Motor neuron (in vitro differentiated cells): ENCODE results near the gene GPR15LG. TPM values are rescaled to one million over a fixed set of nuclear protein-coding genes. Genes with fewer than 3 reads are reported as not detected.

ENCODE experiments used
- ATAC-seq, 8 experiments: fragments of 200-7000 bp; cut with Tn5 transposase; replicated peaks in 6 of 8; 2 replicates each; pipeline ENCODE4 v1.8.0; 2021; ENCODE audit warnings: mild to moderate bottlenecking in 8 of 8, moderate library complexity in 8 of 8
- H3K27ac ChIP-seq, 2 donors: fragments of 250-450 bp; sonication (Bioruptor Pico); 2 replicates each; pipeline ENCODE4 v1.9.0; 2021; ENCODE audit warnings: antibody characterized with exemption in 2 of 2, mild to moderate bottlenecking in 2 of 2, moderate library complexity in 1 of 2
- H3K4me1 ChIP-seq, 2 donors: fragments of 250-450 bp; sonication (Bioruptor Pico); replicated peaks in 1 of 2; 2 replicates each; pipeline ENCODE4 v1.6.1; 2021; ENCODE audit warnings: antibody characterized with exemption in 2 of 2, mild to moderate bottlenecking in 2 of 2, moderate library complexity in 1 of 2
- H3K4me3 ChIP-seq, 5 donors: fragments of 250-450 bp; sonication (Bioruptor Pico); 2 replicates each; pipeline ENCODE4 v1.9.0; 2021; ENCODE audit warnings: antibody characterized with exemption in 5 of 5, mild to moderate bottlenecking in 5 of 5, moderate library complexity in 4 of 5
- WGBS, 10 experiments: fragments of 450-650 bp; shearing (Covaris generic); methylation state at CpG; one replicate each; pipeline ENCODE4 v1.0.0; 2022; 5-methylcytosine and 5-hydroxymethylcytosine counted together
- in situ Hi-C, 9 experiments: fragments of 400-800 bp; cut with MboI; loops; one replicate each; pipeline ENCODE4 v1.15.0; 2021; ENCODE audit warnings: low sequenced_read_pairs in 9 of 9, low pct_unique_long_range_greater_than_20kb in 2 of 9; ENCODE audit not compliant: unreplicated experiment in 9 of 9
- total RNA-seq, 8 experiments: library from RNA; unstranded; fragments of 300-600 nt; gene quantifications; 2 replicates each; pipeline versions ENCODE4 v1.2.3 to v1.2.4, GENCODE V29; 2022

GPR15LG gene
- total RNA-seq, 8 experiments from 2014 or later = 2.1 TPM; not detected in 7

DNA sequence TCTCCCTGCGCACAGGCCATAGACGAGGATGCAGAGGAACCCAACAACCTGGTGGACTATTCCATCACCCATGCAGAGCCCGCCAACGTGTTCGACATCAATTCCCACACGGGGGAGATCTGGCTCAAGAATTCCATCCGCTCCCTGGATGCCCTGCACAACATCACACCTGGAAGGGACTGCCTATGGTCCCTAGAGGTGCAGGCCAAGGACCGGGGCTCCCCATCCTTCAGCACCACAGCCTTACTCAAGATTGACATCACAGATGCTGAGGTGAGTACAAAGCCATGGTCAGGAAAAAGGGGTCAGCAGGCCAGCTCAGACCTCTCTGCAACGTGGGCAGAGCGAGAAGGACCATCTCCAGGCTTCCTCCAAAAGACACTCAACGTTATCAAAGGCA is 39.5 kb downstream of the GPR15LG start:
- no peak overlapping the region for H3K27ac ChIP-seq
- no peaks in the 10 kb centered on the region for H3K4me1 ChIP-seq
- 52 to 100% (median 83%) methylated on average over 3 to 7 of the region's 11 CpGs; no CpG with 5 or more reads in 3 of the 10 experiments for WGBS, 10 experiments
- no peak overlapping the region for H3K4me3 ChIP-seq
- no peak for ATAC-seq
- in situ Hi-C loops = no loop called here

DNA sequence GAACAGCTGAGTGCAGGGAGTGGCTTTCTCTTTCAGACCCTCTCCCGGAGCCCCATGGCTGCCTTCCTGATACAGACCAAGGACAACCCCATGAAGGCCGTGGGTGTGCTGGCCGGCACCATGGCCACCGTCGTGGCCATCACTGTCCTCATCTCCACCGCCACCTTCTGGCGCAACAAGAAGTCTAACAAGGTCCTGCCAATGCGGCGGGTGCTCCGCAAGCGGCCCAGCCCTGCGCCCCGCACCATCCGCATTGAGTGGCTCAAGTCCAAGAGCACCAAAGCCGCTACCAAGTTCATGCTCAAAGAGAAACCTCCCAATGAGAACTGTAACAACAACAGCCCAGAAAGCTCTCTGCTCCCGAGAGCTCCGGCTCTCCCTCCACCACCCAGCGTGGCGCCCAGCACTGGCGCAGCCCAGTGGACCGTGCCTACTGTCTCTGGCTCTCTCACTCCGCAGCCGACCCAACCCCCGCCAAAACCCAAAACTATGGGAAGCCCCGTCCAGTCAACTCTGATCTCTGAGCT is 40.5 kb downstream of the GPR15LG start:
- ATAC-seq = peak in 1 of 8 experiments; percentile 11
- H3K4me3 ChIP-seq = no peak overlapping the region
- in situ Hi-C loops = no loop called here
- WGBS, 10 experiments = 36 to 100% (median 100%) methylated on average over 1 to 9 of the region's 25 CpGs; no CpG with 5 or more reads in 5 of the 10 experiments
- no peak overlapping the region for H3K27ac ChIP-seq
- H3K4me1 ChIP-seq = no peaks in the 10 kb centered on the region

DNA sequence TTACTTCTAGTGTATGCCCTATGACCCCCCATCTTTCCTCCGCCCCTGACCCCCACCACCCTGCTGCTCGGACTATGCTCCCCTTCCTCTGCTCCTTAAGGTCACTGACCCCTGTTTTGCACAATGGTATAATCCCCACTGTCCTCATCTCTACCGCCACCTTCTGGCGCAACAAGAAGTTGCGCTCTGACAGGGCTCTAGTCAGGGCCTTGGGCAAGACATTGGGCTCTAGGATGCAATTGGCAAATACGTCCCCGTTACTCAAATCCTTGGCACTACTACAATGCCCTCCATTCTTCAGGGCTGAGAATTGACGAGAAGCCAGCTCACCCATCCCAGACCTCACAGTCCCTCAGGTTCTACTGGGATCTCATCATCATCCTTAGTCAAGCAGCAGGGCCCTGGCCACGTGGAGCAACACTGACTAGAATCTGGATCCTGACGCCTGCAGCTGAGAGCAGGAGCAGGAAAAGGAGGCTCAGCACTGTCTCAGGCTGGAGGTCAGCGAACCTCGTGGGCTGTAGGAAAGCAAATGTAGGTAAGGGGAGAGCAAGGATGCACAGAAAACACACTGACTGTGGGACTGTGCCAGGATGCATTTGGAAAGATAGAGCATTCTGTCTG is 41.1 kb downstream of the GPR15LG start:
- in situ Hi-C loops = no loop called here
- Histone ChIP-seq H3K4me3 (no peak overlapping the region), H3K4me1 (no peaks in the 10 kb centered on the region), H3K27ac (no peak overlapping the region)
- ATAC-seq = peak in 2 of 8 experiments; percentile 7 to 52
- 45 to 95% (median 80%) methylated on average over 1 to 8 of the region's 12 CpGs; no CpG with 5 or more reads in 3 of the 10 experiments for WGBS, 10 experiments

DNA sequence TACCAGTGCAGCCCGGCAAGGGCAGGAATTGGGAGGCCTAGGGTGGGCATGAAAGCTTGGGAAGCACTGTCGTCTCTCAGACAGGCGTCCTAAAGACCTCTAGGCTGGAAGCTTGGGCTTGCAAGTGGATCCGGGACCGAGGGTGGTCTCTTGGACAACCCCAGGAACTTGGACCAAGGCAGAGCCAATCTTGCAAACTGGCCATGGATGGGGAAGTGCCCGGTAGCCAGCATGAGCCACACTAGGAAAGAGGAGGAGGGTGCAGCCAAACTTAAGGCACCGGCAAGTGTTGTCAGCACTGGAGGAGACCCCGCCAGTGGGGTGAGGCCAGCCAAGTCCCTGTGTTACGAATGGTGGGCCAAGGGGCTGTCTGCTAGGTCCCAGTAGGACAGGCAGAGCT is 43.2 kb downstream of the GPR15LG start:
- H3K27ac ChIP-seq = no peak overlapping the region
- in situ Hi-C loops = no loop called here
- WGBS, 10 experiments = 0 to 90% (median 52%) methylated on average over 1 to 2 of the region's 9 CpGs; no CpG with 5 or more reads in 7 of the 10 experiments

DNA sequence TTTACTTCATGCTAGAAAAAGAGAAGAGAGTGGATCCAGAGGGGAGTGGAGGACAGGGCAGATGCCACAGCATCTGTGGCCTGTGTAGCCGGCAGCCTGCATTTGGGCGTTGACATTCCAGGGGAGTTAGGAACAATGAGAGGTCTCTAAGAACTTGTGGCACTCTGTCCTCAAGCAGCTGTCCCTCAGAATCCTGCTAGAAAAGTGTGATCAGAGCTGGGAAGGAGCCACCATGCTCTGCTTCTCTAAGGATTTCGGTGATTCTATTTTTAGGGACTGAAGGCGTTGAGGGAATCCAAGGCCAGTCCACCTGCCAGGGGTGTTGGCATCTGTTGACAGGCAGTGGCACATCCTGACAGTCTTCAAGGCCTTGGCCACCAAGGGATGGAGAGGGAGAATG is 44.1 kb downstream of the GPR15LG start:
- in situ Hi-C loops = no loop called here
- WGBS, 10 experiments = 85 to 94% (median 90%) methylated on average over 2 to 4 of the region's 4 CpGs; no CpG with 5 or more reads in 5 of the 10 experiments
- no peak overlapping the region for H3K4me3 ChIP-seq
- H3K27ac ChIP-seq = no peak overlapping the region
- no peak for ATAC-seq
- H3K4me1 ChIP-seq = no peaks in the 10 kb centered on the region

More for the DNA sequence above, 43.2 kb downstream of the GPR15LG start:
- no peak for ATAC-seq
- no peak overlapping the region for H3K4me3 ChIP-seq
- H3K4me1 ChIP-seq = no peaks in the 10 kb centered on the region

DNA sequence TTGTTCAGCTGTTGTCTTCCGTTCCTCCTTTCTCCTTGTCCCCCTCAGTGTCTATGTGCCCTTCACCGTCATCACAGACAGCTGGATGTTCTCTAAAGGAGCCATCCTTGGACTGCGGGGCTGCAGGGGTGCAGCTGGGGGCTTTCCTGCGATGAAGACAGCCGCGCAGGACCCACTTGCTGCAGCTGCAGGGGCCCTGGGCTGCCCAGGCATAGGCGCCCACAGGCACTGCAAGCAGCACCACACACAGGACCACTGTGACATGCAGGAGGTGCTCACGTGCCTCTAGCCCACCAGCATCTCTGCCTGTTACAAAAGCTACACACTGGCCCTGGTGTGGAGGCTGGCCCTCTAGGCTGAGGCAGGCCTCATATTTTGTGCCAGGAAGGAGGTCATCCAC is 48.3 kb downstream of the GPR15LG start:
- ATAC-seq = no peak
- Histone ChIP-seq H3K4me1 (peaks cover 0 to 3% of the 10 kb centered on the region in 2 donors), H3K4me3 (no peak overlapping the region), H3K27ac (no peak overlapping the region)
- 13 to 96% (median 63%) methylated on average over 1 to 4 of the region's 8 CpGs; no CpG with 5 or more reads in 5 of the 10 experiments for WGBS, 10 experiments
- in situ Hi-C loops = no loop called here

DNA sequence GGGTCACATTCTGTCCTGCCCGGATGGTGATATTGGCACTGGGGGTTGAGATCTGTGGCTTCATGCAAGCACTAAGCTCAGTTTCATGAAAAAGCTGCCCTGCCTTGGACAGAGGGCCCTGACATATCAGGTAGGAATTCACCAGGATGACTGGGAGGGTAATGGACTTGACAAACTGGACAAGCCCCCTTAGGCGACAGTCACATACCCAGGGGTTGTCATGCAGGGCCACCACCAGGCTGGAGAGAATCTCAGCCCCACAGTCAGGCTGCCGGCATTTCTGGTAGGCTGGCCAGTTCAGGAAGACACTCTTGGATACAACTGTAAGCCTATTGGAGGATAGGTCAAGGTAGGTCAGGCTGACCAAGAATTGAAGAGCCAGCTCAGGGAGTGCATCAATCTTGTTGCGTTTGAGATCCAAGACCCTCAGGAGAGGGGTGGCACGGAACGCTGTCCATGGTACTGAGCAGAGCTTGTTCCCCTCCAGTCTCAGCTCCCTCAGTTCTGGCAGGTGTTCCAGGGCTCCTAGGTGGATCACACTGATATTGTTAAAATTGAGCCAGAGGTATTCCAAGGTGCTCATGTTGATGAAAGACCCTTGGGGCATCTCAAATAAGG is 50.9 kb downstream of the GPR15LG start:
- in situ Hi-C loops = no loop called here
- no peak overlapping the region for H3K27ac ChIP-seq
- H3K4me3 ChIP-seq = no peak overlapping the region
- ATAC-seq = peak in 1 of 8 experiments; percentile 49
- H3K4me1 ChIP-seq = peaks cover 0 to 3% of the 10 kb centered on the region in 2 donors
- WGBS, 10 experiments = 0 to 58% (median 10%) methylated on average over 1 to 2 of the region's 6 CpGs; no CpG with 5 or more reads in 5 of the 10 experiments

DNA sequence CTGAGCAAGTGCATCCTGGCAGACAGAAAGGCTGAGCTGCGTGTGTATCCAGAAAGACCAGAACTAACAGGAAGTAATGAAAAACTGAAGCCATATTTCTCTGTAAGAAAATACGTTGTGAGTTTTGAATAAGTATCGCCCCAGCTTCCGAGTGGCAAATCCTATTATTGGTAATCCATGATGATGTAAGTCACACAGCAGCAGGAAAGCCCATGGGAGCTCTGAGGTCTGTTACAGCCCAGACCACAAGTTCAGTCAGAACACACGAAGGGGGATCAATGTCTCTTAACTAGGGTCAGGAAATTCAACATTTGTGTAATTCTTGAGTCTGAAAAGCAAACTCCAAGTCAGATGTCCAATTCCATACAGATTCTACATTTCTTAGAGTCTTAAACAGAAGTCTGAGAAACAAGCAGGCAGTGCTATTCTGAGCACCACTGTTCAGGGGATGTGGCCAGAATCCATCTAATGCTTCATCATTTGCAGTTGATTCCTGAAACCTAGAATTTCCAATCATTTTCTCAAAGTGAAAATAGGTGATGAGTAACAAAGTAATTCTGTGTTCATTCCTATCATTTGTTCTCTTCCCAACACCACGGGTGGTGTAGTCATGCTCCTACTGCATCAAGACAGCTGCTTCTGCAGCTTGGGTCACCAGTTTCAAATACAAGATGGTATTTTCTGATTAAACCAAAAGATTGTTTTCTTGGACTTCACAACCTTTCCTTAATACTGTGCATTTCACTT is 52.0 kb downstream of the GPR15LG start, which contains the start of gene LRIT2:
TSS of gene LRIT2 (minus strand) at position 118 of the 747 bp plus-strand sequence. CDS start at position 94, 24 bp downstream.
- ATAC-seq = peak in 5 of 8 experiments; percentile 61 to 83 (median 71)
- in situ Hi-C loops = no loop called here
- H3K4me3 ChIP-seq = no peak within 1 kb of the TSS
- H3K27ac ChIP-seq = no peak within 1 kb of the TSS
- H3K4me1 ChIP-seq = peaks cover 0 to 3% of the 10 kb centered on the region in 2 donors
- 0 to 77% (median 36%) methylated on average over 1 to 6 of the region's 6 CpGs; no CpG with 5 or more reads in 1 of the 10 experiments for WGBS, 10 experiments

DNA sequence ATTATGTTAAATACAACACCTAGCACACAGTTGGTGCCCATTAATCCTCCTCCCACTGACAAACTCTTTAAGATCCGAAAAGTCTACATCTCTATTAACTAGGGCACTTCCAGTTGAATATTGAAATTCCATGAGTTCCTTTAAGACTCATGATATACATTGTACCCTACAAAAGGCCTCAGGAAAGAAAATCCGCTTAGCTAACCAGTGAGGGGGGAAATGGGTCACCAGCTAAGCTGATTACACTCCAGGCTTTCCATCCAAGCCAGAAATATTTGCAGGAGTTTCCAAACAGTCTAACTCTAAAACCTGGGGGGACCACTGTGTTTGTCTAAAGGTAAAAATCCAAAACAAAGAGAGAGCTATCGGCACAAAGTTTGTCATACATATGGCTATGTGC is 53.0 kb downstream of the GPR15LG start:
- in situ Hi-C loops = no loop called here
- 18 to 100% (median 52%) methylated on average over 1 to 3 of the region's 3 CpGs; no CpG with 5 or more reads in 4 of the 10 experiments for WGBS, 10 experiments
- H3K4me3 ChIP-seq = no peak overlapping the region

DNA sequence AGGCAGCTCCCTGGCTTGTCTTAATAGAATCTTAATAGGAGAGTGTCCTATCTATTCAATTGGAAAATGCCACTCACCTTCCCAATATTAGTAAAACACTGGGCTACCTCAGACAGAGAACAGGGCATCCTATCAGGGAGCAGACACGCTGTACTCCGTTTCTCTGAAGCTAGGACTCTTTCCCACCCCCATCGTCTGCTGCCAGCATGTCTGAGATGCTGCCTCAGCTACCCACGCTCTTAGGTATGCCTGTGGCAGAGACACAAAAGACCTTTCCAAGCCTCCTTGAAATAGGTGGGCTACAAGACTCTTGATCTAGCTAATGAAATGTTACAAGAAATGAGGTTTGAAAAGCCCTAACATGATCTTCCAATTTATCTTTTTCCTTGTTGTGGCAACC is 54.2 kb downstream of the GPR15LG start:
- 0 to 82% (median 58%) methylated on average over 1 to 3 of the region's 4 CpGs; no CpG with 5 or more reads in 4 of the 10 experiments for WGBS, 10 experiments
- H3K4me3 ChIP-seq = no peak overlapping the region
- H3K27ac ChIP-seq = no peak overlapping the region
- in situ Hi-C loops = no loop called here
- peaks cover 0 to 3% of the 10 kb centered on the region in 2 donors for H3K4me1 ChIP-seq
- ATAC-seq = no peak

More for the DNA sequence above, 53.0 kb downstream of the GPR15LG start:
- H3K4me1 ChIP-seq = peaks cover 0 to 3% of the 10 kb centered on the region in 2 donors
- ATAC-seq = no peak
- no peak overlapping the region for H3K27ac ChIP-seq

DNA sequence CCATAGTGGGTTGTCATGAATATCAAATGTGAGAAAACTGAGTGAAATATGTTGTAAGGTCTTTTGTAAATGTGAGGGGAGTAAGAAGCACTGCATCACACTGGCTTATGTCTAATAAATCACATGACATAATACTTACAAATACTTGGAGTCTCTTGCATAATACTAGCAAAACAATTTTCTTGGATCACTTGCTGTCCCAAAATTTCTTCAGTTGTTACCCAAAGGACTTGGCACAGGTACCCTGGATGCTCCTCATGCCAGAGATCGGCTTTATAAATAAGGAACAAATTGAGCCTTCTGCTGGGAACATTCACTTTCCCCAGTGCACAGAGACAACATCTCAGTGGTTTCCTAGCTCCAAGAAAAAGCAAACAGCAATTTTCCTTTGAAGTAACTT is 56.8 kb downstream of the GPR15LG start:
- peak in 1 of 8 experiments; percentile 26 for ATAC-seq
- 0 to 100% (median 80%) methylated on average over 1 of the region's 1 CpG; no CpG with 5 or more reads in 5 of the 10 experiments for WGBS, 10 experiments
- Histone ChIP-seq H3K4me1 (peaks cover 3 to 13% of the 10 kb centered on the region in 2 donors), H3K27ac (no peak overlapping the region), H3K4me3 (no peak overlapping the region)
- in situ Hi-C loops = no loop called here

DNA sequence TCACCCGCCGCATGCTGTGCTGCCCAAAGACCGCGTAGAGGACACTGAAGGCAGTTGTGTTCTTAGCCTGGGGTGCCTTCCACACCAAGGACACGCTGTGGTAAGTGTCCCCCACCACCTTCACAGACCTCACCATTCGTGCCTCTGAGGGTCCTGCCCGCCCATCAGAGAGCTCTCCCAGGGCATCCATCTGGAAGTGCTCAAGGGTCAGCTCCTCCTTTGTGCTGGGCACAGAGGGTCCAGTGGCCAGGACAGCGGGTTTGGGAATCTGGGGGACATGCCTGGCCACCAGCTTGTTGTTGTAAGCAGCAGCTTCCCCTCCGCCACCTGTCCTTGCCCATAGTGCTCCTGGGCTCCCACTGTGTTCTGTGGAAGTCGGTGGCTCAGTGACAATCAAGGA is 58.8 kb downstream of the GPR15LG start:
- peaks cover 0 to 13% of the 10 kb centered on the region in 2 donors for H3K4me1 ChIP-seq
- WGBS, 10 experiments = 28 to 100% (median 80%) methylated on average over 1 to 4 of the region's 10 CpGs; no CpG with 5 or more reads in 6 of the 10 experiments
- in situ Hi-C loops = no loop called here
- no peak overlapping the region for H3K4me3 ChIP-seq
- no peak for ATAC-seq
- no peak overlapping the region for H3K27ac ChIP-seq
